Neuronal stem cell (in vitro differentiated cells): ENCODE results near the gene REV3L.

Experiments used
- DNase-seq: peaks from one replicate; pipeline ENCODE4 v3.0.0-alpha.2; 2013; ENCODE audit warnings: low spot score
- H2AFZ ChIP-seq: one replicate; pipeline ENCODE4 v1.6.1; 2013; ENCODE audit warnings: mild to moderate bottlenecking, low read length, inconsistent platforms
- H2AK5ac ChIP-seq: 2 replicates; pipeline ENCODE4 v1.6.1; 2013; ENCODE audit warnings: low read depth, mild to moderate bottlenecking, inconsistent platforms, low read length, moderate library complexity, mixed read lengths
- H2BK120ac ChIP-seq: 2 replicates; pipeline ENCODE4 v1.6.1; 2013; ENCODE audit warnings: low read depth, mild to moderate bottlenecking, inconsistent platforms, low read length, moderate library complexity, mixed read lengths
- H2BK12ac ChIP-seq: one replicate; pipeline ENCODE4 v1.6.1; 2013; ENCODE audit warnings: low read length, inconsistent platforms
- H2BK15ac ChIP-seq: 2 replicates; pipeline ENCODE4 v1.6.1; 2013; ENCODE audit warnings: mild to moderate bottlenecking, low read length, inconsistent platforms, mixed read lengths
- H2BK5ac ChIP-seq: one replicate; pipeline ENCODE4 v1.6.1; 2013; ENCODE audit warnings: inconsistent platforms, mild to moderate bottlenecking, low read length, moderate library complexity
- H3K14ac ChIP-seq: one replicate; pipeline ENCODE4 v1.6.1; 2013; ENCODE audit warnings: low read length, inconsistent platforms
- H3K18ac ChIP-seq: 2 replicates; pipeline ENCODE4 v1.6.1; 2013; ENCODE audit warnings: low read length, inconsistent platforms
- H3K23ac ChIP-seq: 2 replicates; pipeline ENCODE4 v1.6.1; 2013; ENCODE audit warnings: low read depth, mild to moderate bottlenecking, mixed read lengths, low read length, inconsistent platforms; ENCODE audit not compliant: poor library complexity
- H3K27ac ChIP-seq: replicated peaks from 3 replicates; pipeline ENCODE4 v1.5.1; 2013; ENCODE audit warnings: low read length, inconsistent platforms
- H3K27me3 ChIP-seq, 3 experiments: 2 replicates each; pipeline ENCODE4 v1.6.1; 2013; ENCODE audit warnings: low read length in 3 of 3, mild to moderate bottlenecking in 2 of 3, inconsistent platforms in 1 of 3, low read depth in 1 of 3, mixed read lengths in 1 of 3, moderate library complexity in 1 of 3; ENCODE audit not compliant: control insufficient read depth in 3 of 3, insufficient read depth in 3 of 3
- H3K36me3 ChIP-seq, 2 donors: replicated peaks in 1 of 2; 2 replicates each; pipeline ENCODE4 v1.6.1; 2013; ENCODE audit warnings: low read length in 2 of 2; ENCODE audit not compliant: control insufficient read depth in 2 of 2, insufficient read depth in 2 of 2
- H3K4ac ChIP-seq: 2 replicates; pipeline ENCODE4 v1.6.1; 2013; ENCODE audit warnings: inconsistent platforms, mild to moderate bottlenecking, low read length, moderate library complexity
- H3K4me1 ChIP-seq, 2 donors: 1 replicate in 1 of 2; 2 replicates in 1 of 2; pipeline ENCODE4 v1.6.1; 2013; ENCODE audit warnings: low read length in 2 of 2, low read depth in 1 of 2; ENCODE audit not compliant: control insufficient read depth in 2 of 2, insufficient read depth in 1 of 2
- H3K4me2 ChIP-seq: one replicate; pipeline ENCODE4 v1.6.1; 2013; ENCODE audit warnings: mild to moderate bottlenecking, low read length, inconsistent platforms; ENCODE audit not compliant: insufficient read depth, poor library complexity, severe bottlenecking
- H3K4me3 ChIP-seq, 2 donors: 2 replicates each; pipeline ENCODE4 v1.5.1; 2013; ENCODE audit warnings: low read length in 2 of 2, mild to moderate bottlenecking in 2 of 2, inconsistent platforms in 1 of 2, moderate library complexity in 1 of 2
- H3K79me1 ChIP-seq: one replicate; pipeline ENCODE4 v1.6.1; 2013; ENCODE audit warnings: low read depth, mild to moderate bottlenecking, inconsistent platforms, low read length, moderate library complexity
- H3K9ac ChIP-seq: one replicate; pipeline ENCODE4 v1.6.1; 2013; ENCODE audit warnings: mild to moderate bottlenecking, low read depth, low read length, inconsistent platforms; ENCODE audit not compliant: poor library complexity
- H3K9me3 ChIP-seq, 2 donors: replicated peaks in 1 of 2; 2 replicates each; pipeline versions ENCODE3 to v1.6.1; 2013; ENCODE audit warnings: low read length in 2 of 2, mild to moderate bottlenecking in 2 of 2, inconsistent platforms in 1 of 2, low read depth in 1 of 2, mixed read lengths in 1 of 2, moderate library complexity in 1 of 2; ENCODE audit not compliant: control insufficient read depth in 2 of 2, insufficient read depth in 1 of 2
- H4K8ac ChIP-seq: one replicate; pipeline ENCODE4 v1.6.1; 2013; ENCODE audit warnings: low read depth, mild to moderate bottlenecking, inconsistent platforms, low read length, moderate library complexity
- H4K91ac ChIP-seq: one replicate; pipeline ENCODE4 v1.6.1; 2013; ENCODE audit warnings: low read length, low read depth, mild to moderate bottlenecking, inconsistent platforms; ENCODE audit not compliant: poor library complexity
- WGBS, 2 donors: extraction: QIAGEN DNeasy Blood & Tissue Kit; methylation state at CpG; one replicate each; pipeline ENCODE4 v1.1.7; 2013; ENCODE audit warnings: missing lambda C conversion rate in 2 of 2, mixed read lengths in 1 of 2; ENCODE audit not compliant: insufficient read length in 2 of 2, insufficient replicate concordance in 1 of 2; ENCODE audit errors: extremely low coverage in 2 of 2; 5-methylcytosine and 5-hydroxymethylcytosine counted together

REV3L gene

DNA sequence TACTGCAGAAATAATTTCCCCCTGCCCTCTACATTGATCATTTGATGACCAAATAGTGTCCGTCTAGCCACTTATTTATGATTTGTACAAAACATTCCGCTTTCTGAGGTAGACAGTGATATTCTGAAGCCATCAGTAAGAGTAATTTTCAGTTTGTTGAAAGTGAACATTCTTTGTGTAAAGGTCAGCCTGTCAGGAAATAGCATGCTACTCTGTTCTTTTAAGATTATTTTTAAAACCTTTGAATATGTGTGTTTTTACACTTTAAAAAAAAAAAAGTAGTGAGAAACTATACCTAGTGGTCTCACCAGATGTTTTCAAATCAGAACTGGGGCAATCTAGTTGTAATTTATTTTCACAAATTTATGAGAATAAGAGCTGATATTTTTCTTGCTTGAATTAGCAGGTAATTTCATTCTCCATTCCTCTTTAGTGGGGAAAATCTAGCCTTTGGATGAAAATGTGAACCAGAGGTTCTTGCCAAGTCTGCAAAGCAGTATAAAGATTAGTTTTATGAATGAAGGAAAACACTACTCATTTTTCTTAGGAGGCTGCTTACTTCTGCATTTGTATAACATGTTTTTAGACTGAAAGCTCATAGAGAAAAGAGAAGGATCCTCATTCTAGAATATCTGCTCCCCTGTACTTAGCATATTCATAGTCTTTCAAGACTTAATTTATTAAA is 12.1 kb upstream of the REV3L start:
- no peak overlapping the region for H3K14ac ChIP-seq
- no peaks in the 10 kb centered on the region for H3K27me3 ChIP-seq
- no peak overlapping the region for H4K8ac ChIP-seq
- H3K4ac ChIP-seq, result no peak overlapping the region
- no peak overlapping the region for H4K91ac ChIP-seq
- H2AFZ ChIP-seq, result no peak overlapping the region
- peaks cover 0 to 1% of the 10 kb centered on the region in 2 donors for H3K4me1 ChIP-seq
- H2BK12ac ChIP-seq, result no peak overlapping the region
- H2BK15ac ChIP-seq, result no peak overlapping the region
- no peak overlapping the region for H3K18ac ChIP-seq
- no peak overlapping the region for H3K23ac ChIP-seq
- no peak overlapping the region for H2AK5ac ChIP-seq
- H2BK120ac ChIP-seq, result no peak overlapping the region
- H3K79me1 ChIP-seq, result peaks cover 2% of the 10 kb centered on the region
- no peak overlapping the region for H3K27ac ChIP-seq
- WGBS, 2 donors, result no CpG with 5 or more reads among the region's 2 CpGs
- H3K9ac ChIP-seq, result no peak overlapping the region
- no peak overlapping the region for H3K4me3 ChIP-seq
- DNase-seq, result no peak
- H3K9me3 ChIP-seq, result no peaks in the 10 kb centered on the region
- no peak overlapping the region for H3K4me2 ChIP-seq
- H3K36me3 ChIP-seq, result peaks cover 0 to 12% of the 10 kb centered on the region in 2 donors
- no peak overlapping the region for H2BK5ac ChIP-seq

DNA sequence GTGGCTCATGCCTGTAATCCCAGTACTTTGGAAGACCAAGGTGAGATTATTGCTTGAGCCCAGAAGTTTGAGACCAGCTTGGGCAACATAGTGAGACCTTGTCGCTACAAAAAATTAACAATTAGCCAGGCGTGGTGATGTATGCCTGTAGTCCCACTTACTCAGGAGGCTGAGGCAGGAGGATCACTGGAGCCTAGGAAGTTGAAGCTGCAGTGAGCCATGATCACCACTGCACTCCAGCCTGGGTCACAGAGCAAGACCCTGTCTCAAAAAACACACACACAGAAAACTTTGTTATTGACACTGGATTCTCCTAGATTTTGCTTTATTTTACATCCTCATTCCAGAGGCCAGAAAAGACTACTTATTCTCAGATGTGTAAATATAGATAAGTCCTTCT is 9.5 kb upstream of the REV3L start:
- WGBS, 2 donors, result no CpG with 5 or more reads among the region's 2 CpGs
- H3K14ac ChIP-seq, result no peak overlapping the region
- H2BK120ac ChIP-seq, result no peak overlapping the region

GRCh38 chr6:111490067-111490466 is 7.0 kb upstream of the REV3L start:
- H4K8ac ChIP-seq, result no peak overlapping the region
- H2AK5ac ChIP-seq, result no peak overlapping the region
- no peak overlapping the region for H2AFZ ChIP-seq
- peaks cover 0 to 5% of the 10 kb centered on the region in 2 donors for H3K4me1 ChIP-seq
- H3K79me1 ChIP-seq, result peaks cover 5% of the 10 kb centered on the region
- no CpG with 5 or more reads among the region's 3 CpGs for WGBS, 2 donors
- H2BK15ac ChIP-seq, result no peak overlapping the region
- no peak overlapping the region for H3K27ac ChIP-seq
- H3K14ac ChIP-seq, result no peak overlapping the region
- H2BK5ac ChIP-seq, result no peak overlapping the region
- DNase-seq, result no peak
- H3K27me3 ChIP-seq, result no peaks in the 10 kb centered on the region
- H4K91ac ChIP-seq, result no peak overlapping the region
- no peak overlapping the region for H2BK12ac ChIP-seq
- H3K18ac ChIP-seq, result no peak overlapping the region
- H3K4me2 ChIP-seq, result no peak overlapping the region
- peaks cover 0 to 38% of the 10 kb centered on the region in 2 donors for H3K36me3 ChIP-seq
- no peak overlapping the region for H3K23ac ChIP-seq
- H3K4me3 ChIP-seq, result no peak overlapping the region
- no peak overlapping the region for H3K4ac ChIP-seq
- H3K9ac ChIP-seq, result no peak overlapping the region
- peaks cover 0 to 21% of the 10 kb centered on the region in 2 donors for H3K9me3 ChIP-seq
- H2BK120ac ChIP-seq, result no peak overlapping the region

More for the DNA sequence above, 9.5 kb upstream of the REV3L start:
- no peak overlapping the region for H3K23ac ChIP-seq
- no peak overlapping the region for H3K4me3 ChIP-seq
- DNase-seq, result no peak
- H3K79me1 ChIP-seq, result peaks cover 5% of the 10 kb centered on the region
- no peak overlapping the region for H2AK5ac ChIP-seq
- peaks cover 0 to 25% of the 10 kb centered on the region in 2 donors for H3K36me3 ChIP-seq
- no peak overlapping the region for H3K4ac ChIP-seq
- no peak overlapping the region for H4K8ac ChIP-seq
- no peaks in the 10 kb centered on the region for H3K27me3 ChIP-seq
- no peak overlapping the region for H3K9ac ChIP-seq
- H3K18ac ChIP-seq, result no peak overlapping the region
- no peak overlapping the region for H2AFZ ChIP-seq
- no peak overlapping the region for H2BK15ac ChIP-seq
- H3K4me1 ChIP-seq, result no peaks in the 10 kb centered on the region
- no peak overlapping the region for H3K27ac ChIP-seq
- H2BK5ac ChIP-seq, result no peak overlapping the region
- peaks cover 0 to 9% of the 10 kb centered on the region in 2 donors for H3K9me3 ChIP-seq
- no peak overlapping the region for H3K4me2 ChIP-seq
- no peak overlapping the region for H2BK12ac ChIP-seq
- H4K91ac ChIP-seq, result no peak overlapping the region

DNA sequence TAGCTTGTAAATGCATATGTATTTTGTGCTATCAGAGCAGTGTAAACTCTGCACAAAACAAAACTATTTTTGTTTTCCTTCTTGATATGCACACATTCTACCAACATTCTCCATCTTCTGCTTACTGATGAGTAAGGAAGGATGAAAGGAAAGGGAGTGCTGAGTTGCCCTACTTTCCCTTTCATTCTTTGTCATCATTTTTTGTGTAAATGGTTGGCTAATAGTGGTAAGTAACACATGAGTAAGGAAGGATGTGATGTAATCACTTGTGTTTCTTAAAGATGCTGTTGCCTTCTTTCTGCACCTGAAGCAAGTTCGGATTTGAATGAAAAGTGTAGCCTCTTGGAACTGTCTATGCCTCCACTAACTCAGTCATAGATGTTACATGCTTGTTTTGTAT is 4.6 kb upstream of the REV3L start:
- H2AK5ac ChIP-seq, result no peak overlapping the region
- H3K27ac ChIP-seq, result no peak overlapping the region
- no peak for DNase-seq
- H3K4me3 ChIP-seq, result no peak overlapping the region
- no peak overlapping the region for H2BK12ac ChIP-seq
- no peak overlapping the region for H3K18ac ChIP-seq
- H3K23ac ChIP-seq, result no peak overlapping the region
- no peak overlapping the region for H4K8ac ChIP-seq
- no peak overlapping the region for H3K14ac ChIP-seq
- H3K9ac ChIP-seq, result no peak overlapping the region
- H3K4me2 ChIP-seq, result no peak overlapping the region
- peaks cover 0 to 6% of the 10 kb centered on the region in 2 donors for H3K4me1 ChIP-seq
- H3K9me3 ChIP-seq, result peaks cover 0 to 21% of the 10 kb centered on the region in 2 donors
- H3K36me3 ChIP-seq, result peaks cover 0 to 38% of the 10 kb centered on the region in 2 donors
- no peak overlapping the region for H2BK5ac ChIP-seq
- H2BK15ac ChIP-seq, result no peak overlapping the region
- peaks cover 5% of the 10 kb centered on the region for H3K79me1 ChIP-seq
- no peaks in the 10 kb centered on the region for H3K27me3 ChIP-seq
- no peak overlapping the region for H2AFZ ChIP-seq
- no peak overlapping the region for H2BK120ac ChIP-seq
- H3K4ac ChIP-seq, result no peak overlapping the region
- WGBS, 2 donors, result no CpG with 5 or more reads among the region's 1 CpG
- no peak overlapping the region for H4K91ac ChIP-seq
